Measurements from ENCODE around the gene PSME4.

Gene PSME4

DNA sequence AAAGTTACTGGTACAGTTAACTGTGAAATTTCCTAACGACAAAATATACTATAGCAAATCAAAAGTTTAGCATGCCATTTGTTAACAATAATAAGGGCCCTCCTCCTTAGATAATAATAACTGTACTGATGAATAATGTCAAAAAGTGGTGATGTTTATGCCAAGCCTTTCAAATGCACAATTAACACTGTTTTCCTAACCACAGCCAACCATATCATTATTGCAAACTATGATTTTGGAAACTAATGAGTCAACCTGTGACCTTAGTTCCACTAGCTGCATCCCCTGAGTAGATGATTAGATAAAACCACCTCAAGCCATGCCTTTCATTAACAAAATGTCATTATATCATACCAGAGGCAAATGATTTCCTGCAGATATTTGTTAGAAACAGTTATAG is 85.9 kb downstream of the PSME4 start:
- H3K9me3 Mint-ChIP-seq, result no peaks in the 10 kb centered on the region
- peaks cover 89% of the 10 kb centered on the region for H3K36me3 Mint-ChIP-seq (ENCODE audit: low read depth)
- H3K27me3 Mint-ChIP-seq, result no peaks in the 10 kb centered on the region
- H3K4me1 Mint-ChIP-seq (ENCODE audit: low read depth), result peaks cover 47% of the 10 kb centered on the region
- DNase-seq, result no peak
- H3K4me3 Mint-ChIP-seq, result no peak overlapping the region
- H3K27ac Mint-ChIP-seq, result no peak overlapping the region

DNA sequence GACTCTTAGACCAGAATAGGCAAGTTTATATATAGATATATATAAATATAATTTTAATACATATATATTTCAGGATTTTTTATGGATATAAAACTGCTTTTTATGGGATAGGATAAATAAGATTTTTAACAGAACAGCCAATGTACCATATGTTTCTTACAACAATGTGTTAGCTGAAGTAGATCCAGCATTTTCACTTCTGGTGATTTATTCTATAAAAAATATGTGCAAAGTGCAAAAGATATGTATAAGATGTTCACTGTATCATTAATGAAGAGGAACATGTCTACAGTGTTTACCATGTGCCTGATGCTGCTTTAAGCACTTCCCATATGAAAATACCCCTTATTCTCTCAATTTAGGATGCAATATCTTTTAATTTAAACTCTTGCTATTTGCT is 88.8 kb downstream of the PSME4 start:
- Mint-ChIP-seq H3K36me3 (ENCODE audit: low read depth) (peaks cover 89% of the 10 kb centered on the region), H3K4me1 (ENCODE audit: low read depth) (peaks cover 40% of the 10 kb centered on the region), H3K27me3 (no peaks in the 10 kb centered on the region), H3K27ac (no peak overlapping the region), H3K9me3 (no peaks in the 10 kb centered on the region), H3K4me3 (no peak overlapping the region)
- DNase-seq, result no peak

DNA sequence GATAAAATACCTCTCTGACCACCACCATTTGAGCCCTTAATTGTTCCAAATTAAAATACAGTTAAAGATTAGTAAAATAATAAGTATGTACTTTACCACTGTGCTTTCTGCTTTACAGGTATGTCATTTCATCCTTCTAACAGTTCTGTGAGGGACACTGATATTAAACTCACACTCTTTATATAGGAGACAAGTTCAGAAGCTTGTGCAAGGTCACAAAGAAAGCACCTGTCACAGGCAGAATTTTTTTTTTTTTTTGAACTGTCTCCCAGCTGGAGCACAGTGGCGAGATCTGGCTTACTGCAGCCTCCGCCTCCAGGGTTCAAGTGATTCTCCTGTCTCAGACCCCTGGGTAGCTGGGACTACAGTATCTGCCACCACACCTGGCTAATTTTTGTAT is 89.4 kb downstream of the PSME4 start:
- H3K4me3 Mint-ChIP-seq, result no peak overlapping the region
- peaks cover 34% of the 10 kb centered on the region for H3K4me1 Mint-ChIP-seq (ENCODE audit: low read depth)
- no peak for DNase-seq
- H3K36me3 Mint-ChIP-seq (ENCODE audit: low read depth), result peaks cover 83% of the 10 kb centered on the region
- H3K27ac Mint-ChIP-seq, result no peak overlapping the region
- no peaks in the 10 kb centered on the region for H3K27me3 Mint-ChIP-seq
- no peaks in the 10 kb centered on the region for H3K9me3 Mint-ChIP-seq

- Mint-ChIP-seq H3K4me3 (no peak overlapping the region), H3K4me1 (ENCODE audit: low read depth) (peaks cover 28% of the 10 kb centered on the region), H3K36me3 (ENCODE audit: low read depth) (peaks cover 82% of the 10 kb centered on the region), H3K27me3 (no peaks in the 10 kb centered on the region), H3K27ac (peak overlapping the region; percentile 74), H3K9me3 (no peaks in the 10 kb centered on the region)
- DNase-seq, result no peak
Observed at GRCh38 chr2:53880756-53881155, 90.0 kb downstream of the PSME4 start.

DNA sequence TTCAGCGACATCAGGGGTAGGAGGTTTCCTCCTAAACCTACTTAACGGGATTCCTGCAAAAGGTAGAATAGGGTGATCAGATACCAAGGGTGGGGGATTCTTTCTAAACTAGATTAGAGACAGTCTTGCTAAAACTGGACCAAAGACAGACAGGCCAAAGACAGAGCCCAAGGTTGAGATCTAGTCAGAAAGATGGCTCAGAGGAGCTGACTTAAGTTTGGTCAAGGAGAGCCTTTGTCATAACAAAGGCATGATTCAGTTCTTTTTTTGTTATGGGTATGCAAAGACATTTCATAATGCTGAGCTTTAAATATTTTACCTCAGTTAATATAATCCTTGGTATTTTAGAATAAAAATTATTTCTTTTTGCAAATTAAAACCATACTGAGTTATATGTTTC is 93.2 kb downstream of the PSME4 start:
- Mint-ChIP-seq H3K36me3 (ENCODE audit: low read depth) (peaks cover 80% of the 10 kb centered on the region), H3K27me3 (no peaks in the 10 kb centered on the region), H3K4me1 (ENCODE audit: low read depth) (peaks cover 8% of the 10 kb centered on the region), H3K4me3 (no peak overlapping the region), H3K27ac (no peak overlapping the region), H3K9me3 (no peaks in the 10 kb centered on the region)
- no peak for DNase-seq

GRCh38 chr2:53877112-53877511 is 93.7 kb downstream of the PSME4 start:
- Mint-ChIP-seq H3K4me3 (no peak overlapping the region), H3K4me1 (ENCODE audit: low read depth) (peaks cover 8% of the 10 kb centered on the region), H3K27ac (no peak overlapping the region), H3K9me3 (no peaks in the 10 kb centered on the region), H3K36me3 (ENCODE audit: low read depth) (peaks cover 77% of the 10 kb centered on the region), H3K27me3 (no peaks in the 10 kb centered on the region)
- DNase-seq, result no peak

DNA sequence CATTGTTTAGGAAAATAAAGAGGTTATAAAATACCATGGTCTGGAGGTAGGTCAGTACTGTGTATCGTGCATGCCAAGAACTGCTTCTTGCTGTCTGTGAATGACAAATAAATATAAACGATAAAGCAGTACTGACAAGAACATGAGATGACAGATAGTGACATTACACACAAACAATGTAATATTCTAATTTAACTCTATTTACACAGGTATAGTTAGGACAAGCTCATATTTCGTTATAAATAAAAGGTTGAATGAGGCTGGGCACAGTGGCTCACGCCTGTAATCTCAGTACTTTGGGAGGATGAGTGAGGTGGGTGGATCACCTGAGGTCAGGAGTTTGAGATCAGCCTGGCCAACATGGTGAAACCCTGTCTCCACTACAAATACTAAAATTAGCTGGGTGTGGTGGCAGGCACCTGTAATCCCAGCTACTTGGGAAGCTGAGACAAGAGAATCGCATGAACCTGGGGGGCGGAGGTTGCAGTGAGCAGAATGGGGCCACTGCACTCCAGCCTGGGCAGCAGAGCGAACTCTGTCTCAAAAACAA is 96.3 kb downstream of the PSME4 start:
- Mint-ChIP-seq H3K9me3 (no peaks in the 10 kb centered on the region), H3K36me3 (ENCODE audit: low read depth) (peaks cover 67% of the 10 kb centered on the region), H3K27me3 (no peaks in the 10 kb centered on the region), H3K27ac (no peak overlapping the region), H3K4me1 (ENCODE audit: low read depth) (no peaks in the 10 kb centered on the region), H3K4me3 (no peak overlapping the region)
- DNase-seq, result no peak

DNA sequence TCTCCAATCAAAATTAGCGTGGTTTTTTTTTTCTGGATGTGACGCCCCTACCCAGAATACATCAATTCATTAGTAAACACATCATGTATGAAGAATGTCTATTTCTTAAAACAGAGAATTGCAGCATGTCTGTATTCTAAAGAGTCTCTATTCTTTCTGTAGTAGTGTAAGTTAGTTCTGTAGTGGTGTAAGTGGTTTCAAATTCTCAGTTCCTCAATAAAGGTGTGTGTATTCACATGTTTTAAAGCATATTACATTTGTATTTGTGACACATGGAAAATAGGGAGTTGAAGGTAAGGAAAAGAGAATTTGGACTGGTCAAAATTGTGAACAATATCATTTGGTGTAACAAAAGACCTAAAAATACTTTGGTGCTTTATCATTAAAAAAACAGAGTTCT is 103.0 kb downstream of the PSME4 start:
- peaks cover 6% of the 10 kb centered on the region for H3K4me1 Mint-ChIP-seq (ENCODE audit: low read depth)
- no peak overlapping the region for H3K4me3 Mint-ChIP-seq
- no peaks in the 10 kb centered on the region for H3K27me3 Mint-ChIP-seq
- no peak for DNase-seq
- H3K27ac Mint-ChIP-seq, result no peak overlapping the region
- peaks cover 70% of the 10 kb centered on the region for H3K36me3 Mint-ChIP-seq (ENCODE audit: low read depth)
- no peaks in the 10 kb centered on the region for H3K9me3 Mint-ChIP-seq

- no peaks in the 10 kb centered on the region for H3K9me3 Mint-ChIP-seq
- H3K27ac Mint-ChIP-seq, result no peak overlapping the region
- peaks cover 72% of the 10 kb centered on the region for H3K36me3 Mint-ChIP-seq (ENCODE audit: low read depth)
- peaks cover 9% of the 10 kb centered on the region for H3K4me1 Mint-ChIP-seq (ENCODE audit: low read depth)
- no peak overlapping the region for H3K4me3 Mint-ChIP-seq
- DNase-seq, result no peak
- H3K27me3 Mint-ChIP-seq, result no peaks in the 10 kb centered on the region
Observed at GRCh38 chr2:53867169-53867568, 103.6 kb downstream of the PSME4 start.

- Mint-ChIP-seq H3K4me3 (no peak overlapping the region), H3K4me1 (ENCODE audit: low read depth) (peaks cover 15% of the 10 kb centered on the region), H3K27ac (peak overlapping the region; percentile 44), H3K27me3 (no peaks in the 10 kb centered on the region), H3K9me3 (no peaks in the 10 kb centered on the region), H3K36me3 (ENCODE audit: low read depth) (peaks cover 73% of the 10 kb centered on the region)
- DNase-seq, result no peak
Observed at GRCh38 chr2:53865962-53866361, 104.8 kb downstream of the PSME4 start.

DNA sequence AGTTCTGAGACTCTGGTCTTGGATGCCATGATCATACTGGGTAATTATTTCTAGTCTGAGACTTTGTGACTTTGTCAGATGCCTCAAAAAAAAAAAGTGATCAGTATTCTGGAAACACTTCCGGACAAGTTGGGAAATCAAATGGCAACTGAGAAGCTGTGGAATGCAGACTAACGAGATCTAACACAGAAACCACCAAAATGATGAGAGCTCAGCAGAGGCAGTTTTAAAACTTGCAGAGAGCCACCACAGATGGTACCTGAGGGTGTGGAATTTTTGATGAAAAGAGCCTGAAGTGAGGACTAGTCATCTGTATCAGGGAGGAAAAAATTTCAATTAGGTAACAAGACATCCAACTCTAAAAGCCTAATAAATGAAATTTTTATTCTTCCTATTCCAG is 105.5 kb downstream of the PSME4 start:
- Mint-ChIP-seq H3K9me3 (no peaks in the 10 kb centered on the region), H3K4me3 (no peak overlapping the region), H3K36me3 (ENCODE audit: low read depth) (peaks cover 80% of the 10 kb centered on the region), H3K27ac (peak overlapping the region; percentile 37), H3K4me1 (ENCODE audit: low read depth) (peaks cover 15% of the 10 kb centered on the region), H3K27me3 (no peaks in the 10 kb centered on the region)
- DNase-seq, result no peak

GRCh38 chr2:53863538-53864227 is 107.1 kb downstream of the PSME4 start:
- Mint-ChIP-seq H3K36me3 (ENCODE audit: low read depth) (peaks cover 71% of the 10 kb centered on the region), H3K9me3 (no peaks in the 10 kb centered on the region), H3K27me3 (no peaks in the 10 kb centered on the region), H3K4me1 (ENCODE audit: low read depth) (peaks cover 15% of the 10 kb centered on the region), H3K4me3 (no peak overlapping the region), H3K27ac (no peak overlapping the region)
- DNase-seq, result no peak

DNA sequence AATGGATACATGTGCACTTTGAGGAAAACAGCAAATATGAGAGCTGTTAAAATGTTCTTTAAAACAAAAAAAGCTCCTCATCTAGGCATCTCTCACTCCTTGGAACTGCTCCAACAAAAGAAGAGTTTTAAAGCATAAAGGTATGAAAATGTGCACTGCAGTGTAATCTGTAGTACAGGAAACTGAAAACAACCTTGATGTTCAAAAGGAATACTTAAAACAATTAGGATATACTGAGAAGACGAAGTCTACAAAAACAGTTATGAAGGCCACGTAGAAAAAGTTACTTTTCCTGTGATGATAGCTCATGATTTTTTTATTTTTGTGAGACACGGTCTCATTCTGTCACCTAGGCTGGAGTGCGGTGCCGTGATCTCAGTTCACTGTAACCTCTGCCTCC is 109.0 kb downstream of the PSME4 start:
- no peak for DNase-seq
- Mint-ChIP-seq H3K36me3 (ENCODE audit: low read depth) (peaks cover 57% of the 10 kb centered on the region), H3K27ac (no peak overlapping the region)

DNA sequence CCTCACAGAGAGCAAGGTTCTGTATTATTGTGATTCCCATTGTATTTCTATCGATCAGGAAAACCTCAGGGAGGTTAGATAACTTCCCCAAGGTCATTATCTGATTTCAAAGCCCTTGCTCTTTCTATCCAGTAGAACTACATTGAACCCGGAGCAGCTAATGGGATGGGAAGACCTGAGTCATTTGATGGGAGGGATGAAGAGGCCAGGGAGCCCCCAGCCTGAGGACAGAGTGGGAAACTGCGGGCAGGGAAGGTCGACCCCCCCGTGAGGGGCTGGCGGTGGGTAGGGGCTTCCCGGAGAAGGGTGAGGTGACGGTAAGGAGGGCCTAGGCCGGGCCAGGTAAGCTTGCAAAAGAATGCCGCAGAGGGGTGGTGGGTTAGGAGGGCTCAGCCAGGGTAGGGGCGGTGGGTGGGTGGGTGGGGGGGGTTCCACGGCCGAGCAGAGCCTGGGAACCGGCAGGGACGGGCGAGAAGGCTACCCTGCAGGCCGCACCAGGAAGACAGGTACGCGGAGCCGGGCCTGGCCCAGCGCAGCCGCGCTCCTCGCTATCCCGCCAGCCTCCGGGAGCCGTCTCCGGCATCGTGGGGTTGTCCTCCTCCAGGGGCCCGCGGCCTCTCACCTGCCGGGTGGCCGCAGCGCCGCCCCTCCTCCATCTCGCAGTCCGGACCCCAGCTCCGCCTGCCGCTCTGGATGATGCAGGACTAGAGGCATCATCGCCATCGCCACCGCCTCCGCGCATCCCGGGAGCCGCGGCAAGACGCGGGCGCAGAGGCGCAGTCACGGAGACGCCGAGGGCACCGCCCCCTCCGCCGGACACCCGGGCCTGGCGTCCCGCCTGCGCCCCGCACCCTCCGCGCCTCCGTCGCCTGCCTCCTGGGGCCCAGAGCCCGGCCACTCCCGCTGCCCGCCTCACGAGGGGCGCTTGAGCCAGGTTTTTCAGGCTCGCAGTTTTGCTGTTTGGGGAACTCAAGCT is 111.3 kb downstream of the PSME4 start, which contains the start of gene GPR75:
Gene GPR75 (minus strand): TSS at position 762 of the 976 bp plus-strand sequence. CDS start 5,211 bp downstream, outside the sequence.
- Mint-ChIP-seq H3K27ac (no peak within 1 kb of the TSS), H3K4me1 (ENCODE audit: low read depth) (peaks cover 21% of the 10 kb centered on the region), H3K9me3 (no peaks in the 10 kb centered on the region), H3K4me3 (no peak within 1 kb of the TSS), H3K27me3 (no peaks in the 10 kb centered on the region), H3K36me3 (ENCODE audit: low read depth) (peaks cover 40% of the 10 kb centered on the region)
- DNase-seq, result no peak

More for the DNA sequence above, 109.0 kb downstream of the PSME4 start:
- Mint-ChIP-seq H3K4me1 (ENCODE audit: low read depth) (peaks cover 15% of the 10 kb centered on the region), H3K9me3 (no peaks in the 10 kb centered on the region), H3K27me3 (no peaks in the 10 kb centered on the region), H3K4me3 (no peak overlapping the region)

DNA sequence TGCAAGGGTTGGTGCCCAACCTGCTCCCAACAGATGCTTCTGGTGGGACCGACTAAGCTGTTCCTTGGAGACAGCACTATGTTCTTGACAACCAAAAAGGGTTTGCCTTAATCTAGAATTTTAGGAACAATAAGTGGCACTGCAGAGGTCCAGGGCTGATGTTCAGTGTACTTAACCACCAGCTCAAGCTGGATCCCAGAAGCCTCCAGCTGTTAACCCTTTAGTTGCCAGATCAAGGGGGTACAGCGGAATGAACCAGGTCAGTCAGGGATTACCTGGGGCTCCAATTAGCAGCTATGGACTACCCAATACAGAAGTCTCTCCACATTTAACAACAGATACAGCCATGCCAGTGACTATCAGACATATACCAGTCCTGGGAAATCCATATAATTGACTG is 114.5 kb downstream of the PSME4 start:
- H3K27me3 Mint-ChIP-seq, result no peaks in the 10 kb centered on the region
- peaks cover 10% of the 10 kb centered on the region for H3K4me1 Mint-ChIP-seq (ENCODE audit: low read depth)
- no peaks in the 10 kb centered on the region for H3K9me3 Mint-ChIP-seq
- no peak overlapping the region for H3K27ac Mint-ChIP-seq
- no peak for DNase-seq
- H3K36me3 Mint-ChIP-seq (ENCODE audit: low read depth), result peaks cover 40% of the 10 kb centered on the region
- no peak overlapping the region for H3K4me3 Mint-ChIP-seq

Data from activated T-cell treated with anti-CD3 and anti-CD28 coated beads, Interleukin-2, amount 50 U/mL, for 24 hours (primary cell).